Muscle layer of colon (tissue), 2 donors: Measurements from ENCODE around the gene USP17L28.
"Not testable (repeated sequence)": the region's sequence is repeated elsewhere in the genome, so short reads cannot be mapped to it uniquely, and the experiment has no call there.

ENCODE experiments used
- H3K27ac ChIP-seq: one replicate; pipeline ENCODE4 v1.7.0; 2013; ENCODE audit warnings: low read depth, mild to moderate bottlenecking, low read length, moderate library complexity
- H3K27me3 ChIP-seq, 2 donors: one replicate each; pipeline ENCODE4 v1.7.0; 2013; ENCODE audit warnings: low read length in 2 of 2, mild to moderate bottlenecking in 2 of 2; ENCODE audit not compliant: insufficient read depth in 2 of 2, control insufficient read depth in 1 of 2
- H3K36me3 ChIP-seq: one replicate; pipeline ENCODE4 v1.7.0; 2013; ENCODE audit warnings: mild to moderate bottlenecking, low read length; ENCODE audit not compliant: insufficient read depth
- H3K4me1 ChIP-seq: one replicate; pipeline ENCODE4 v1.7.0; 2013; ENCODE audit warnings: mild to moderate bottlenecking, low read length; ENCODE audit not compliant: insufficient read depth
- H3K4me3 ChIP-seq, 2 donors: one replicate each; pipeline ENCODE4 v1.7.0; 2013; ENCODE audit warnings: low read length in 2 of 2, low read depth in 1 of 2, mild to moderate bottlenecking in 1 of 2, moderate library complexity in 1 of 2
- H3K9ac ChIP-seq: one replicate; pipeline ENCODE4 v1.7.0; 2013; ENCODE audit warnings: low read length
- H3K9me3 ChIP-seq: one replicate; pipeline ENCODE4 v1.7.0; 2013; ENCODE audit warnings: mild to moderate bottlenecking, low read length
- donor health status: abdominal sarcoma.
- donor health status: Adenocarcinoma of cecum.

USP17L28 gene

DNA sequence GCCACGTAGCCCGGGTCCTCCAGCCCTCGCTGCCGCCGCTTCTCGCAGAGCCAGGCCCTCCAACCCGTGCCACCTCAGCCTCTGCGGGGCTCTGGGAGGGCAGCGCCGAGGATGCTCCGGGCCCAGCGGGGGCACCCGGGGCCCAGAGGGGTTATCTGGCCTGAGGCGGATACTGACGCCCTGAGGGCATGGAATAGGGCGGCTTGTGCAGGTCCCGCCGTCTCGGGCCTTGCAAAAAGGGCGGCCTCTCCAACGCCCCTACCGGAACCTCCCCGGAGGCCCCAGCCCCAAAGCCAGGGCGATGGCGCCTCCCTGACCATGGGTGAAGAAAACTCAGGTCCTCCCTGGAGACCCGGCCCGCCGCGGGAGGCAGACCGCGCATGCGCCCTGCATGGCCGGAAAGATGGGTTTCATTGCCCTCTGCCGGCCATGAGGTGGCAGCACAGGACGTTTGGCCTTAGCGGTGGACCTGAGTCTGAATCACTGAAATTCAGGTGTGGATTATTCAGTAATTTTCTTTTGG lies 32.4 kb downstream of the USP17L28 start:
- H3K36me3 ChIP-seq, H3K9me3 ChIP-seq, H3K4me1 ChIP-seq, H3K27ac ChIP-seq, H3K27me3 ChIP-seq, H3K9ac ChIP-seq: not testable (repeated sequence)
- H3K4me3 ChIP-seq: peak overlapping the region; percentile 27 to 40

DNA sequence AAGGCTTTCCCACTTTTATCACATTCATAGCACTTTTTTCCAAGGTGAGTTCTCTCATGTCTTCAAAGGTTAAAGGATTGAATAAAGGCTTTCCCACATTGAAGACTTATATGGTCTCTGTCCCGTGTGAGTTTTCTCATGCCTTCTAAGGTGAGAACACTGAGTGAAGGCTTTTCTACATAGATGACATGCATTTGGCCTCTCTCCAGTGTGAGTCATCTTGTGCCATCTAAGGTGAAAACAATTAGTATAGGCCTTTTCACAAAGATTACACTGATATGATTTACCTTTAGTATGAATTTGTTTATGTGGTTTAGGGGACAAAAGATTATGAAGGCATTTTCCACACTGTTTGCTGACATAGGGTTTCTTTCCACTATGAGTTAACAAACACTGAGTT lies 35.4 kb downstream of the USP17L28 start:
- H3K9me3 ChIP-seq: no peaks in the 10 kb centered on the region
- H3K27ac ChIP-seq: no peak overlapping the region
- no peak overlapping the region for H3K9ac ChIP-seq
- no peaks in the 10 kb centered on the region for H3K4me1 ChIP-seq
- H3K4me3 ChIP-seq: no peak overlapping the region
- H3K27me3 ChIP-seq: no peaks in the 10 kb centered on the region
- no peaks in the 10 kb centered on the region for H3K36me3 ChIP-seq

DNA sequence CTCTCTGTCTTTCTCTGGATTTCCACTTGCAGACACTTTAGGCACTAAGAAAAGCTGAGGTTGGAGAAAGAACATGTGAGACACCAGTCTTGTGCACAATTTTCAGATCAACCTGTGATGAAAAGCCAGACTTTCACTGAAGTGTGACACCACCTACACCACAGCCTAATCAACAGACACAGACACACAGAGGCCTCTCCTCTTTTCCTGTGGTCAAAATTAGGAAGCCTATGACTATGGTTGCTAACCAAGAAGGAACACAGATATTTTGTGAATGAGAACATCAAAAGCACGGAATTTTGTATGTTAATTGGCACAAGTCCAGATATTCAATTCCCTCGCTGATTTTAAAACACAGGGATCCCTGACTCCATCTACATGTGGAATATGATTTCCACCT lies 40.3 kb downstream of the USP17L28 start:
- not testable (repeated sequence) for H3K9me3 ChIP-seq, H3K27me3 ChIP-seq, H3K4me1 ChIP-seq, H3K4me3 ChIP-seq, H3K9ac ChIP-seq, H3K27ac ChIP-seq, H3K36me3 ChIP-seq
